HG02571 (cell line): ENCODE results near the gene SLC12A5.
"Not testable (repeated sequence)": the region's sequence is repeated elsewhere in the genome, so short reads cannot be mapped to it uniquely, and the experiment has no call there.

Experiments
- ATAC-seq: cut with Tn5 transposase; IDR thresholded peaks from one replicate; pipeline ENCODE4 v1.9.1; 2021; ENCODE audit warnings: mild to moderate bottlenecking, moderate library complexity; ENCODE audit not compliant: unreplicated experiment

Gene SLC12A5

GRCh38 chr20:46028772-46029371, at the start of gene SLC12A5:
TSS of gene SLC12A5 (plus strand) at chr20:46029215. CDS start at chr20:46029345, 130 bp downstream.
- ATAC-seq = no peak

GRCh38 chr20:45981261-45981660, 47.8 kb upstream of the SLC12A5 start:
- no peak for ATAC-seq

GRCh38 chr20:45983279-45983743, 45.7 kb upstream of the SLC12A5 start:
- no peak for ATAC-seq

- no peak for ATAC-seq
Observed at GRCh38 chr20:45985573-45985972, 43.4 kb upstream of the SLC12A5 start.

GRCh38 chr20:45987108-45987780, 41.8 kb upstream of the SLC12A5 start:
- no peak for ATAC-seq

GRCh38 chr20:45988830-45989229, 40.2 kb upstream of the SLC12A5 start:
- ATAC-seq = not testable (repeated sequence)

GRCh38 chr20:45991616-45992015, 37.4 kb upstream of the SLC12A5 start:
- ATAC-seq = no peak

GRCh38 chr20:45993197-45993951, 35.6 kb upstream of the SLC12A5 start:
- ATAC-seq = no peak

- no peak for ATAC-seq
Observed at GRCh38 chr20:45994761-45995493, 34.1 kb upstream of the SLC12A5 start.

GRCh38 chr20:45995495-45996097, 33.4 kb upstream of the SLC12A5 start:
- ATAC-seq = not testable (repeated sequence)

GRCh38 chr20:45997187-45997586, 31.8 kb upstream of the SLC12A5 start:
- ATAC-seq = no peak

GRCh38 chr20:45998337-45998736, 30.7 kb upstream of the SLC12A5 start:
- no peak for ATAC-seq

- ATAC-seq = no peak
Observed at GRCh38 chr20:45998761-45999160, 30.3 kb upstream of the SLC12A5 start.

- no peak for ATAC-seq
Observed at GRCh38 chr20:45999557-46000261, 29.3 kb upstream of the SLC12A5 start.

- no peak for ATAC-seq
Observed at GRCh38 chr20:46000262-46000996, 28.6 kb upstream of the SLC12A5 start.

- ATAC-seq = no peak
Observed at GRCh38 chr20:46001498-46001897, 27.5 kb upstream of the SLC12A5 start.

GRCh38 chr20:46002008-46002407, 27.0 kb upstream of the SLC12A5 start:
- no peak for ATAC-seq

GRCh38 chr20:46004187-46004586, 24.8 kb upstream of the SLC12A5 start:
- no peak for ATAC-seq

GRCh38 chr20:46004889-46005473, 24.0 kb upstream of the SLC12A5 start:
- no peak for ATAC-seq
